Hepatocyte (in vitro differentiated cells): Measurements from ENCODE around the gene OGDHL. TPM values are rescaled to one million over a fixed set of nuclear protein-coding genes. Genes with fewer than 3 reads are reported as not detected.
"Not testable (repeated sequence)": the region's sequence is repeated elsewhere in the genome, so short reads cannot be mapped to it uniquely, and the experiment has no call there.

Experiments used
- DNase-seq: peaks from one replicate; pipeline ENCODE4 v3.0.0-alpha.2; 2016; ENCODE audit warnings: low spot score
- H2AFZ ChIP-seq: fragments of 200-600 bp; sonication (generic); 2 replicates; pipeline ENCODE4 v1.6.0; 2016; ENCODE audit warnings: antibody characterized with exemption, mild to moderate bottlenecking
- H3K27ac ChIP-seq: fragments of 200-600 bp; sonication (generic); 2 replicates; pipeline ENCODE4 v1.5.1; 2016; ENCODE audit warnings: mild to moderate bottlenecking
- H3K27me3 ChIP-seq: fragments of 200-600 bp; sonication (generic); 2 replicates; pipeline ENCODE4 v1.6.1; 2016
- H3K36me3 ChIP-seq: fragments of 200-600 bp; sonication (generic); replicated peaks from 2 replicates; pipeline ENCODE4 v1.5.1; 2016; ENCODE audit warnings: low read depth; ENCODE audit not compliant: insufficient read depth
- H3K4me1 ChIP-seq: fragments of 200-600 bp; sonication (generic); 2 replicates; pipeline ENCODE4 v1.5.1; 2016; ENCODE audit warnings: mild to moderate bottlenecking, moderate library complexity; ENCODE audit not compliant: insufficient read depth
- H3K4me2 ChIP-seq: fragments of 200-600 bp; sonication (generic); 2 replicates; pipeline ENCODE4 v1.6.0; 2016
- H3K4me3 ChIP-seq: fragments of 200-600 bp; sonication (generic); 2 replicates; pipeline ENCODE4 v1.5.1; 2016; ENCODE audit warnings: mild to moderate bottlenecking
- H3K79me2 ChIP-seq: fragments of 200-600 bp; sonication (generic); 2 replicates; pipeline ENCODE4 v1.6.0; 2017; ENCODE audit warnings: mild to moderate bottlenecking
- H3K9me2 ChIP-seq: fragments of 200-600 bp; sonication (generic); replicated peaks from 2 replicates; pipeline ENCODE4 v1.6.0; 2017; ENCODE audit warnings: mild to moderate bottlenecking; ENCODE audit not compliant: insufficient read depth
- H3K9me3 ChIP-seq: fragments of 200-600 bp; sonication (generic); 2 replicates; pipeline ENCODE4 v1.5.1; 2016; ENCODE audit warnings: low read depth, mild to moderate bottlenecking
- H4K20me1 ChIP-seq: fragments of 200-600 bp; sonication (generic); 2 replicates; pipeline ENCODE4 v1.6.0; 2016; ENCODE audit warnings: mild to moderate bottlenecking; ENCODE audit not compliant: insufficient read depth, poor library complexity, severe bottlenecking
- EZH2 ChIP-seq: fragments of 200-600 bp; sonication (generic); IDR thresholded peaks from 2 replicates; pipeline ENCODE4 v1.6.1; 2016; ENCODE audit warnings: antibody characterized with exemption, mild to moderate bottlenecking, borderline replicate concordance
- EZH2phosphoT487 ChIP-seq: fragments of 200-600 bp; sonication (generic); IDR thresholded peaks from one replicate; pipeline ENCODE4 v1.6.1; 2018; ENCODE audit warnings: antibody characterized with exemption, mild to moderate bottlenecking, low read depth, moderate library complexity; ENCODE audit not compliant: unreplicated experiment, severe bottlenecking
- WGBS: methylation state at CpG from one replicate; pipeline ENCODE4 v1.1.6; 2016; ENCODE audit warnings: low lambda C conversion rate; ENCODE audit errors: missing lambda C conversion rate; 5-methylcytosine and 5-hydroxymethylcytosine counted together
- polyA plus RNA-seq: library from polyadenylated mRNA; unstranded; fragments of >200 nt; fragmentation: Nextera tagmentation; extraction: Ambion mirVana; gene quantifications from 2 replicates; pipeline ENCODE4 v1.2.1, GENCODE V29; 2016
- total RNA-seq: library from RNA; depleted of rRNA; stranded (reverse); fragments of >200 nt; gene quantifications from 2 replicates; pipeline ENCODE4 v1.2.3, GENCODE V29; 2014
- TF ChIP-seq, protein P1 (sequence below): fragments of 200-600 bp; sonication (generic); IDR thresholded peaks from 2 replicates; pipeline ENCODE4 v1.5.1; 2016; ENCODE audit warnings: antibody characterized with exemption, mild to moderate bottlenecking; ENCODE audit not compliant: poor library complexity

Gene OGDHL
- total and polyA plus RNA-seq, 2 experiments from 2014 or later: 9.3 to 12.9 TPM

- Histone ChIP-seq H3K79me2 (no peaks in the 10 kb centered on the region), H3K27me3 (no peaks in the 10 kb centered on the region), H3K27ac (no peak overlapping the region), H3K4me3 (no peak overlapping the region), H2AFZ (no peak overlapping the region), H4K20me1 (no peaks in the 10 kb centered on the region), H3K4me2 (no peak overlapping the region), H3K4me1 (no peaks in the 10 kb centered on the region), H3K36me3 (no peaks in the 10 kb centered on the region), H3K9me3 (no peaks in the 10 kb centered on the region), H3K9me2 (no peaks in the 10 kb centered on the region)
- no peak for DNase-seq
- no peak for TF ChIP-seq EZH2phosphoT487
- TF ChIP-seq, protein P1, sequence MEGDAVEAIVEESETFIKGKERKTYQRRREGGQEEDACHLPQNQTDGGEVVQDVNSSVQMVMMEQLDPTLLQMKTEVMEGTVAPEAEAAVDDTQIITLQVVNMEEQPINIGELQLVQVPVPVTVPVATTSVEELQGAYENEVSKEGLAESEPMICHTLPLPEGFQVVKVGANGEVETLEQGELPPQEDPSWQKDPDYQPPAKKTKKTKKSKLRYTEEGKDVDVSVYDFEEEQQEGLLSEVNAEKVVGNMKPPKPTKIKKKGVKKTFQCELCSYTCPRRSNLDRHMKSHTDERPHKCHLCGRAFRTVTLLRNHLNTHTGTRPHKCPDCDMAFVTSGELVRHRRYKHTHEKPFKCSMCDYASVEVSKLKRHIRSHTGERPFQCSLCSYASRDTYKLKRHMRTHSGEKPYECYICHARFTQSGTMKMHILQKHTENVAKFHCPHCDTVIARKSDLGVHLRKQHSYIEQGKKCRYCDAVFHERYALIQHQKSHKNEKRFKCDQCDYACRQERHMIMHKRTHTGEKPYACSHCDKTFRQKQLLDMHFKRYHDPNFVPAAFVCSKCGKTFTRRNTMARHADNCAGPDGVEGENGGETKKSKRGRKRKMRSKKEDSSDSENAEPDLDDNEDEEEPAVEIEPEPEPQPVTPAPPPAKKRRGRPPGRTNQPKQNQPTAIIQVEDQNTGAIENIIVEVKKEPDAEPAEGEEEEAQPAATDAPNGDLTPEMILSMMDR: no peak
- no peak for TF ChIP-seq EZH2
- WGBS: 98% methylated on average over 3 of the region's 3 CpGs
These were observed 6.1 kb downstream of the OGDHL start for GRCh38 chr10:49756031-49756430.

DNA sequence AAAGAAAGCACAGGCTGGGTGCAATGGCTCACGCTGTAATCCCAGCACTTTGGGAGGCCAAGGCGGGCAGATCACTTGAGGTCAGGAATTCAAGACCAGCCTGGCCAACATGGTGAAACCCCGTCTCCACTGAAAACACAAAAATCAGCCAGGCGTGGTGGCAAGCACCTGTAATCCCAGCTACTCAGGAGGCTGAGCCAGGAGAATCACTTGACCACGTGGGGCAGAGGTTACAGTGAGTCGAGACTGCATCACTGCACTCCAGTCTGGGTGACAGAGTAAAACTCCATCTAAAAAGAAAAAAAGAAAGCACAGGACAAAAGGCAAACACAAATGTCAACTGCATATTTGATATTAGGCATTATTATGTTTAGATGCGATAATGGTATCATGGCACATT lies 7.2 kb downstream of the OGDHL start:
- H3K4me2 ChIP-seq, H3K27me3 ChIP-seq, H3K9me2 ChIP-seq, H2AFZ ChIP-seq, DNase-seq, H3K4me1 ChIP-seq, H3K4me3 ChIP-seq, H3K36me3 ChIP-seq, H3K79me2 ChIP-seq, H3K27ac ChIP-seq, H3K9me3 ChIP-seq, H4K20me1 ChIP-seq: not testable (repeated sequence)
- 92% methylated on average over 7 of the region's 7 CpGs for WGBS

DNA sequence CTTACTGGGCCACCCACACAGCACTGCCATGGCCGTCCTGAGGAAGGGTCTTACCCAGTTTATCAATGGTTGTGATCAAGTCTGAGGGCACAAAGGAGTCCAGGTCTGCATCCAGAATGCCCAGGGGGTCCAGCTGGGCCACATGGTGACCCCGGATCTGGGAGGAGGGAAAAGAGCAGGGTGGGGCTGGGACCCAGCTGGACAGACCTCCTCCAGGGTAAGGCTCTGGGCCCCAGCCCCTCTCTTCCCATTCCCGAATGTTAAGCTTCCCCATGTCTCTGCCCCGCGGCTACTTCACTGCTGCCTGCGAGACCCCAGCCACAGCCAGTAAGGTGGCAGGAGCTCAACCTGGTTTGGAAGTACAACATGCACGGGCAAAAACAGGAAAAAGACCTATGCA lies 9.5 kb downstream of the OGDHL start:
- TF ChIP-seq EZH2phosphoT487 (no peak), EZH2 (no peak)
- TF ChIP-seq, protein P1: no peak
- Histone ChIP-seq H3K36me3 (no peaks in the 10 kb centered on the region), H3K4me2 (no peak overlapping the region), H4K20me1 (no peaks in the 10 kb centered on the region), H2AFZ (no peak overlapping the region), H3K9me3 (no peaks in the 10 kb centered on the region), H3K27ac (no peak overlapping the region), H3K9me2 (no peaks in the 10 kb centered on the region), H3K27me3 (no peaks in the 10 kb centered on the region), H3K4me1 (no peaks in the 10 kb centered on the region), H3K4me3 (no peak overlapping the region), H3K79me2 (no peaks in the 10 kb centered on the region)
- DNase-seq: no peak
- 95% methylated on average over 7 of the region's 7 CpGs for WGBS

DNA sequence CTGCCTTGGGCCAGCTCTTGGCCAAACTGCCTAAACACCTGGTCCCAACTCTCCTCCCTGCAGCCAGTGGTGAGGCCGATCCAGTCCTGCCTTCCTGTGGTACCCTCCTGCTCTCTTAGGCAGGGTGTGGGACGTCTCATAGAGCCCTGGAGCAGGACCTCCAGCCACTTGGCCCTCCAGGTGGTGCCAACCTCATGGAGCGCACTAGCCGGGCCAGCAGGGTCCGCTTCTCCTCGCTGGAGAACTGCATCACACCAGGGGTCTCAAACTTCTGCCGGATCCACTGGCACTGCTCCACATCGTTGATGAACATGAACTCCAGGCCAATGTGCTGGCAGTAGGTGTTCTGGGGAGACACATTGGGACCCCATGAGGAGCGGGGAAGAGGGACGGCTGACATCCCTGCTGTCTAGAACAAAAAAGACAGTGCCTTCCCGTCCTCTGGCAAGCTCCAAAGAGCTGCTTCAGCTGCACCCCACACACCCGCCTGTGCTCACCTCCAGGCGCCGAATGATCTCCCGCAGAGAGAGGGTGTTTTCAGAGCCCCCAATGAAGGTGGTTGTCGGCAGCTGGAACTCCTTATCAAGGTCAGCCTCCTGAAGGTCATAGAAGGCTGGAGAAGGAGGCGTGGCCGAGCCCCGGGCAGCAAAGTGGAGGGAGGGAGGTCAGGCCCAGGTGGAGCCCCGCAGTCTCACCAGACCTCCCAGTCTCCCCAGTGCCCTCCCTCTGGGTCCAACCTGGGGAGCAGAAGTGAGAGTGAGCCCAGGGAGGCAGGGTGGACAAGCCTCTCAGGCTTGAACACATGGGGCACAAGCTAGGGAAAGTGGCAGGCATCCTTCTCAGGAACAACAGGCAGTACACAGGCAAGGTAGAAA lies 10.2 kb downstream of the OGDHL start:
- H2AFZ ChIP-seq: no peak overlapping the region
- no peaks in the 10 kb centered on the region for H3K9me2 ChIP-seq
- H3K4me3 ChIP-seq: no peak overlapping the region
- no peaks in the 10 kb centered on the region for H3K27me3 ChIP-seq
- no peaks in the 10 kb centered on the region for H3K36me3 ChIP-seq
- H4K20me1 ChIP-seq: no peaks in the 10 kb centered on the region
- no peak overlapping the region for H3K27ac ChIP-seq
- 91% methylated on average over 20 of the region's 20 CpGs for WGBS
- no peaks in the 10 kb centered on the region for H3K9me3 ChIP-seq
- no peak for DNase-seq
- H3K4me1 ChIP-seq: no peaks in the 10 kb centered on the region
- no peaks in the 10 kb centered on the region for H3K79me2 ChIP-seq
- no peak for TF ChIP-seq EZH2
- no peak for TF ChIP-seq EZH2phosphoT487
- TF ChIP-seq, protein P1: no peak
- H3K4me2 ChIP-seq: no peak overlapping the region
